GM12878 (cell line): Measurements from ENCODE around the gene ENDOU. TPM values are rescaled to one million over a fixed set of nuclear protein-coding genes. Genes with fewer than 3 reads are reported as not detected.

Experiments
- ATF2 ChIP-seq: IDR thresholded peaks from 2 replicates; pipeline ENCODE4 v1.6.1; 2012; ENCODE audit warnings: low read length, inconsistent platforms
- CEBPB ChIP-seq, 2 experiments: fragments of 150-350 bp in 1 of 2; IDR thresholded peaks; 2 replicates each; pipeline ENCODE4 v1.6.1; 2012 to 2014; ENCODE audit warnings: low read depth in 2 of 2, low read length in 2 of 2, borderline replicate concordance in 1 of 2, inconsistent platforms in 1 of 2
- CHD1 ChIP-seq: IDR thresholded peaks from 2 replicates; pipeline ENCODE4 v1.6.1; 2012; ENCODE audit warnings: low read depth, low read length, improper control_type of control experiment
- CHD4 ChIP-seq: fragments of 200-600 bp; sonication (generic); IDR thresholded peaks from 2 replicates; pipeline ENCODE4 v1.6.1; 2016; ENCODE audit warnings: mild to moderate bottlenecking
- CTCF ChIP-seq, 3 experiments: IDR thresholded peaks in 2 of 3; conservative IDR thresholded peaks in 1 of 3; 2 replicates each; pipeline ENCODE4 v1.5.1; 2011; ENCODE audit warnings: low read depth in 3 of 3, low read length in 3 of 3, mild to moderate bottlenecking in 3 of 3, control low read depth in 2 of 3, moderate library complexity in 2 of 3, inconsistent platforms in 1 of 3, mixed read lengths in 1 of 3; ENCODE audit not compliant: control insufficient read depth in 2 of 3, insufficient read depth in 1 of 3; ENCODE audit errors: extremely low read depth in 1 of 3
- E4F1 ChIP-seq: fragments of 450-650 bp; IDR thresholded peaks from 2 replicates; pipeline ENCODE4 v1.6.1; 2018; ENCODE audit warnings: borderline replicate concordance, mild to moderate bottlenecking; ENCODE audit not compliant: partially characterized antibody
- EZH2 ChIP-seq: IDR thresholded peaks from 2 replicates; pipeline ENCODE4 v1.6.1; 2012; ENCODE audit warnings: low read depth, mild to moderate bottlenecking, control low read depth, inconsistent platforms, low read length, borderline replicate concordance; ENCODE audit not compliant: control insufficient read depth
- FOS ChIP-seq: IDR thresholded peaks from 3 replicates; pipeline ENCODE4 v1.6.1; 2011; ENCODE audit warnings: borderline replicate concordance; ENCODE audit not compliant: insufficient read length; ENCODE audit errors: extremely low read depth
- GABPA ChIP-seq: IDR thresholded peaks from 2 replicates; pipeline ENCODE4 v1.6.1; 2014; ENCODE audit warnings: antibody characterized with exemption, low read depth, mild to moderate bottlenecking, inconsistent platforms
- HDAC2 ChIP-seq: fragments of 200-600 bp; sonication (generic); IDR thresholded peaks from 2 replicates; pipeline ENCODE4 v1.6.1; 2017
- IRF4 ChIP-seq: IDR thresholded peaks from 2 replicates; pipeline ENCODE4 v1.6.1; 2011; ENCODE audit warnings: low read depth, low read length
- JUNB ChIP-seq: IDR thresholded peaks from 2 replicates; pipeline ENCODE4 v1.6.1; 2016; ENCODE audit warnings: antibody characterized with exemption, mild to moderate bottlenecking
- MTA3 ChIP-seq: IDR thresholded peaks from 2 replicates; pipeline ENCODE4 v1.6.1; 2012; ENCODE audit warnings: low read length, inconsistent platforms, borderline replicate concordance
- NKRF ChIP-seq: fragments of 450-650 bp; conservative IDR thresholded peaks from 2 replicates; pipeline ENCODE4 v1.6.1; 2017; ENCODE audit warnings: mild to moderate bottlenecking, moderate library complexity
- NRF1 ChIP-seq: conservative IDR thresholded peaks from 2 replicates; pipeline ENCODE4 v1.6.1; 2011; ENCODE audit warnings: mild to moderate bottlenecking, low read depth, low read length, improper control_type of control experiment
- PAX5 ChIP-seq: IDR thresholded peaks from 2 replicates; pipeline ENCODE4 v1.6.1; 2011; ENCODE audit warnings: low read depth, low read length, borderline replicate concordance
- RAD21 ChIP-seq: IDR thresholded peaks from 2 replicates; pipeline ENCODE4 v1.6.1; 2011; ENCODE audit warnings: mild to moderate bottlenecking, low read depth, low read length, moderate library complexity; ENCODE audit not compliant: insufficient read depth
- RELB ChIP-seq: fragments of 450-650 bp; IDR thresholded peaks from 2 replicates; pipeline ENCODE4 v1.6.1; 2017; ENCODE audit warnings: low read depth, mild to moderate bottlenecking, moderate library complexity
- SMARCA5 ChIP-seq: fragments of 450-650 bp; IDR thresholded peaks from 2 replicates; pipeline ENCODE4 v1.6.1; 2017; ENCODE audit warnings: mild to moderate bottlenecking
- SMC3 ChIP-seq: IDR thresholded peaks from 2 replicates; pipeline ENCODE4 v1.6.1; 2011; ENCODE audit warnings: low read length, improper control_type of control experiment, borderline replicate concordance
- ZNF207 ChIP-seq: fragments of 450-650 bp; IDR thresholded peaks from 2 replicates; pipeline ENCODE4 v1.6.1; 2014; ENCODE audit warnings: antibody characterized with exemption, mild to moderate bottlenecking, borderline replicate concordance
- ZNF622 ChIP-seq: fragments of 450-650 bp; IDR thresholded peaks from 2 replicates; pipeline ENCODE4 v1.6.1; 2017; ENCODE audit warnings: mild to moderate bottlenecking, inconsistent platforms
- polyA plus RNA-seq, 11 experiments: library from polyadenylated mRNA; depleted of rRNA in 4 of 11; unstranded in 6 of 11; stranded (reverse) in 5 of 11; fragments of >200 nt; fragmentation: Nextera tagmentation in 4 of 11; fragmentation: Illumina TruSeq in 1 of 11; extraction: Ambion mirVana in 4 of 11; extraction: Trizol in 1 of 11; gene quantifications; 1 replicate in 1 of 11; 2 replicates in 10 of 11; pipeline versions ENCODE4 v1.2.1 to v1.2.3, GENCODE V29; 2011 to 2016; ENCODE audit warnings: inconsistent platforms in 2 of 11, missing spikeins in 2 of 11, low read depth in 1 of 11
- total RNA-seq, 4 experiments: library from RNA; depleted of rRNA in 3 of 4; stranded (reverse); fragments of >200 nt in 3 of 4; fragmentation: Illumina TruSeq in 1 of 4; extraction: Trizol in 1 of 4; gene quantifications; 2 replicates each; pipeline versions ENCODE4 v1.2.1 to v1.2.3, GENCODE V29; 2013 to 2021

ENDOU gene
- total and polyA plus RNA-seq, 10 of the 15 experiments (the other 5 are each of a cell fraction or from before 2014, with no cell fraction given), result 0.03 to 0.17 (median 0.10) TPM; not detected in 4

DNA sequence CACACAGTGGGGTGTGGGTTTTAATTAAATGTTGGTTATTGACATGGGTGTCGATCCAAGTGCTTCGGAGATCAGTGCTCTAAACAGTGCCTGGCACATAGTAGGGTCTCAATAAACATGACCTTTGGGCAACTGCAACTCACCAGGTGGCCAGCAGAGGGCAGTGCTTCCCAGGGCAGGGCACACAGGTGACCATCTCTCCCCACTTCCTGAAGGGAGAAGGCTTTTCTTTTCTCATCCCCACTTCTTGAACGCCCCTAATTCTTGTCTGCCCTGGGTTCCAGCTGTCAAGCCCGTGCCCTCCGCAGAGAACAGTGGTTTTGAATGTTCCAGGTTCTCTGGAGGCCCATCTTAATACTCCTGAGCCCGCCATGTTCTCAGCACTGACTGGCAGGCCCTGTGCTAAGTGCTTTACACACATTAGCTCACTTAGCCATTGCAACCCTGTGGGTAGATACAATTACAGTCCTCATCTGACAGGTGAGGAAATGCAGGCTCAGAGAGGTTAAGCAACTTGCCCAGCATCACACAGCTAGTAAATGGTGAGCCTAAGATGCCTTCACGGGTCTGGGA, 17.0 kb upstream of the ENDOU start (continued):
- TF ChIP-seq FOS (no peak), SMARCA5 (peak; percentile 82), HDAC2 (no peak), NKRF (no peak), MTA3 (no peak), JUNB (no peak), CHD4 (no peak), CEBPB (IDR thresholded peaks at IDR 0.05; ENCODE audit: borderline replicate concordance in 1 of 2, low read depth in 2 of 2, low read length in 2 of 2) (no peak), GABPA (no peak), CTCF (IDR thresholded peaks at IDR 0.05 in 2 of 3, conservative IDR thresholded peaks at IDR 0.05 in 1 of 3; ENCODE audit: control insufficient read depth in 2 of 3, extremely low read depth in 1 of 3, insufficient read depth in 1 of 3, low read depth in 3 of 3, low read length in 3 of 3) (peak; percentile 97 to 99 (median 99)), ZNF622 (no peak; the same call in 1 of the 2 replicates), CHD1 (no peak), EZH2 (no peak), NRF1 (no peak), E4F1 (no peak), IRF4 (0 out of 2 replicates have a peak, but pooled peaks have one; percentile 23), ZNF207 (no peak), PAX5 (no peak), ATF2 (no peak), RAD21 (peak; percentile 91), RELB (no peak), SMC3 (peak; percentile 96)
